Calu3 (cell line): ENCODE data around the gene HELLS. TPM values are rescaled to one million over a fixed set of nuclear protein-coding genes. Genes with fewer than 3 reads are reported as not detected.

Experiments used
- Bru-seq: library from RNA; stranded (reverse); fragments of 400-500 nt; gene quantifications from one replicate; lab custom pipeline; 2021; lab: Mats Ljungman, UMichigan
- BruChase-seq, 2 experiments: library from RNA; stranded (reverse); fragments of 400-500 nt; gene quantifications; one replicate each; lab custom pipeline; 2021; lab: Mats Ljungman, UMichigan
- BruUV-seq: library from RNA; stranded (reverse); fragments of 400-500 nt; replicated peaks from 2 replicates; lab custom pipeline; 2021; lab: Mats Ljungman, UMichigan
- CTCF ChIA-PET: fragments of 300-600 bp; sonication (Branson Sonifier 250); formaldehyde crosslinking; loops from one replicate; lab custom pipeline; 2022; ENCODE audit warnings: antibody characterized with exemption; lab: Charles Lee
- DNase-seq: peaks from one replicate; pipeline ENCODE4 v3.0.0; 2022
- H3K27ac Mint-ChIP-seq: one replicate; pipeline ENCODE4 v1.8.0; 2022; ENCODE audit warnings: mixed read lengths; ENCODE audit not compliant: unreplicated experiment
- H3K27me3 Mint-ChIP-seq: one replicate; pipeline ENCODE4 v1.8.0; 2022; ENCODE audit warnings: mixed read lengths; ENCODE audit not compliant: unreplicated experiment
- H3K36me3 Mint-ChIP-seq: one replicate; pipeline ENCODE4 v1.8.0; 2022; ENCODE audit warnings: mild to moderate bottlenecking, moderate library complexity, mixed read lengths; ENCODE audit not compliant: insufficient read depth, unreplicated experiment
- H3K4me1 Mint-ChIP-seq: one replicate; pipeline ENCODE4 v1.8.0; 2022; ENCODE audit warnings: mild to moderate bottlenecking, low read depth, mixed read lengths; ENCODE audit not compliant: unreplicated experiment
- H3K4me3 Mint-ChIP-seq: one replicate; pipeline ENCODE4 v1.8.0; 2022; ENCODE audit warnings: mild to moderate bottlenecking, low read depth, moderate library complexity, mixed read lengths; ENCODE audit not compliant: unreplicated experiment
- H3K9me3 Mint-ChIP-seq: one replicate; pipeline ENCODE4 v1.8.0; 2022; ENCODE audit warnings: low read depth, mixed read lengths; ENCODE audit not compliant: unreplicated experiment
- CTCF ChIP-seq: fragments of 200-600 bp; IDR thresholded peaks from one replicate; pipeline ENCODE4 v1.8.0; 2022; ENCODE audit warnings: antibody characterized with exemption; ENCODE audit not compliant: unreplicated experiment
- intact Hi-C: fragments of 100-400 bp; cut with micrococcal nuclease; formaldehyde crosslinking; loops from one replicate; pipeline ENCODE4 v1.10.0; 2022; ENCODE audit not compliant: unreplicated experiment
- long read RNA-seq: library from polyadenylated mRNA; stranded (forward); transcript quantifications from one replicate; pipeline ENCODE4 v2.0.0, GENCODE V29; 2022
- total RNA-seq: library from RNA; stranded (reverse); gene quantifications from 2 replicates; pipeline ENCODE4 v1.2.3, GENCODE V29; 2022

HELLS gene
- 53.5 and 63.3 TPM in 2 replicates for total RNA-seq
- Bru-seq, nascent RNA, result percentile 77 among the genes with signal in this experiment
- BruChase-seq, experiment 1, labeled RNA remaining after a 6-hour chase, result percentile 87 among the genes with signal in this experiment
- percentile 90 among the genes with signal in this experiment for BruChase-seq, experiment 2, labeled RNA remaining after a 2-hour chase
- long read RNA-seq, partial matches to known transcripts, result 2 of 9 reads
- long read RNA-seq, other reads (novel, unspliced or antisense), result 3 of 9 reads

- peak within 1 kb of the TSS; percentile 82 for H3K27ac Mint-ChIP-seq
- no peaks in the 10 kb centered on the region for H3K27me3 Mint-ChIP-seq
- H3K4me1 Mint-ChIP-seq, result peaks cover 7% of the 10 kb centered on the region
- peak; percentile 70 for DNase-seq
- H3K9me3 Mint-ChIP-seq, result no peaks in the 10 kb centered on the region
- intact Hi-C loops, result no loop called here
- no TSS peak for BruUV-seq
- H3K36me3 Mint-ChIP-seq, result peaks cover 18% of the 10 kb centered on the region
- CTCF ChIA-PET, result interaction anchor here (0.7 kb wide), 1 partner anchor 191 kb away, joined by 3 read pairs; no protein-coding TSS in a partner anchor
- peak within 1 kb of the TSS; percentile 100 for H3K4me3 Mint-ChIP-seq
- TF ChIP-seq CTCF, result no peak
Observed at GRCh38 chr10:94545391-94546048, at the start of gene HELLS. Gene HELLS, plus strand, starts transcription at chr10:94545788. Its CDS starts 134 bp downstream, at chr10:94545922.

GRCh38 chr10:94496010-94496409, 49.6 kb upstream of the HELLS start:
- Mint-ChIP-seq H3K9me3 (no peaks in the 10 kb centered on the region), H3K4me1 (no peaks in the 10 kb centered on the region), H3K27me3 (no peaks in the 10 kb centered on the region), H3K27ac (no peak overlapping the region), H3K36me3 (no peaks in the 10 kb centered on the region), H3K4me3 (no peak overlapping the region)
- CTCF ChIA-PET, result interaction anchor here (0.6 kb wide), 1 partner anchor 110 kb away, joined by 3 read pairs; no protein-coding TSS in a partner anchor
- DNase-seq, result no peak
- intact Hi-C loops, result no loop called here
- TF ChIP-seq CTCF, result no peak
- BruUV-seq, result no TSS peak

- no TSS peak for BruUV-seq
- intact Hi-C loops, result no loop called here
- no peak overlapping the region for H3K27ac Mint-ChIP-seq
- CTCF ChIA-PET, result no interaction called here
- no peak for TF ChIP-seq CTCF
- DNase-seq, result no peak
- no peak overlapping the region for H3K4me3 Mint-ChIP-seq
- H3K36me3 Mint-ChIP-seq, result no peaks in the 10 kb centered on the region
- no peaks in the 10 kb centered on the region for H3K27me3 Mint-ChIP-seq
- H3K9me3 Mint-ChIP-seq, result no peaks in the 10 kb centered on the region
- no peaks in the 10 kb centered on the region for H3K4me1 Mint-ChIP-seq
Observed at GRCh38 chr10:94496646-94497045, 48.9 kb upstream of the HELLS start.

GRCh38 chr10:94500063-94500462, 45.5 kb upstream of the HELLS start:
- Mint-ChIP-seq H3K27ac (no peak overlapping the region), H3K9me3 (no peaks in the 10 kb centered on the region), H3K4me1 (no peaks in the 10 kb centered on the region), H3K36me3 (no peaks in the 10 kb centered on the region), H3K27me3 (no peaks in the 10 kb centered on the region), H3K4me3 (no peak overlapping the region)
- CTCF ChIA-PET, result no interaction called here
- intact Hi-C loops, result no loop called here
- no TSS peak for BruUV-seq
- DNase-seq, result no peak
- TF ChIP-seq CTCF, result peak; percentile 11
